HEK293 (cell line): Measurements from ENCODE around the gene SLC28A3.

ENCODE experiments used
- TCF7L2 ChIP-seq: IDR thresholded peaks from 2 replicates; pipeline ENCODE4 v1.6.1; 2011; ENCODE audit warnings: low read depth, mild to moderate bottlenecking, inconsistent platforms, low read length, moderate library complexity, borderline replicate concordance
- TSHZ1 ChIP-seq: fragments of 450-650 bp; formaldehyde crosslinking; IDR thresholded peaks from 2 replicates; pipeline ENCODE4 v1.5.1; 2016; ENCODE audit warnings: missing biosample characterization, missing genetic modification characterization, borderline replicate concordance
- ZNF114 ChIP-seq: fragments of 450-650 bp; formaldehyde crosslinking; IDR thresholded peaks from 2 replicates; pipeline ENCODE4 v1.5.0; 2017; ENCODE audit warnings: missing biosample characterization, missing genetic modification characterization
- ZNF214 ChIP-seq: fragments of 450-650 bp; formaldehyde crosslinking; IDR thresholded peaks from 2 replicates; pipeline ENCODE4 v1.5.1; 2017; ENCODE audit warnings: missing biosample characterization, mild to moderate bottlenecking, missing genetic modification characterization, borderline replicate concordance
- ZNF24 ChIP-seq: fragments of 450-650 bp; formaldehyde crosslinking; IDR thresholded peaks from 2 replicates; pipeline ENCODE4 v1.5.1; 2016; ENCODE audit warnings: missing biosample characterization, missing genetic modification characterization
- ZNF580 ChIP-seq: fragments of 450-650 bp; formaldehyde crosslinking; IDR thresholded peaks from 2 replicates; pipeline ENCODE4 v1.5.1; 2016; ENCODE audit warnings: missing biosample characterization, missing genetic modification characterization
- ZNF777 ChIP-seq: fragments of 450-650 bp; formaldehyde crosslinking; IDR thresholded peaks from 2 replicates; pipeline ENCODE4 v1.5.1; 2017; ENCODE audit warnings: missing biosample characterization, missing genetic modification characterization, borderline replicate concordance
- TF ChIP-seq, protein P1 (sequence below): fragments of 450-650 bp; formaldehyde crosslinking; IDR thresholded peaks from 2 replicates; pipeline ENCODE4 v1.5.1; 2016; ENCODE audit warnings: missing biosample characterization, missing genetic modification characterization

DNA sequence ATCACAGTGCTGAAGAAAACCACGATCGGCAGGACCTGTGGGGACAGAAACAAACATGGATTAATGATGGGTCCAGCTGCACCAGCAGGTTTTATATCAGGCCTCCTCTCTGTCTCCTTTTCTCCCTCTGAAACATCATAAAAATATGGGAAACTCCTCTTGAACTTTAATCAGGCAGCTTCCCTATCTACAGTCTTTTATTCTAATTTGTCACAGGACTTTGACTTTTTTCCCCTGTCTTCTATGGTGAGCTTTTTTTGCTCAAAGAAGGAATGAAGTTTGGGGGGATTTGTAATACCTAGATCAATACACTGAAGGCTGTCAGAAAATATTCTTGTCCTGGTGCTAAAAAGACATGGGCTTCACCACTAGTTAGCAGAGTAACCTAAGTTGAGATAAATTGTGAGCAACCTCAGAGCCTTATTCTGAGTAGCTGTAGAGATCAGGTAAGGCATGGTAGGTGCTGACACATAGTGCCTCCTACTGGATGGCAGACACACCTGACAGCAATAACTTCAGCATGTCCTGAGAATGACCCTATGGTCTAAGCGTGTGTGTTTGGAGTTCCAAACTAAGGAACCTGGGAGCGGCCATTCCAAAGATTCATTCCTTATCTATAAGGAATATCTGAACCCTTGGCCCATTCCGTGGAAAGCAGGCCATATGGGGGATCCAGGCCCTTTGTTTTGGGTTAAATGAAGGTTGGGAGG is 46.2 kb downstream of the SLC28A3 start:
- TF ChIP-seq, protein P1, sequence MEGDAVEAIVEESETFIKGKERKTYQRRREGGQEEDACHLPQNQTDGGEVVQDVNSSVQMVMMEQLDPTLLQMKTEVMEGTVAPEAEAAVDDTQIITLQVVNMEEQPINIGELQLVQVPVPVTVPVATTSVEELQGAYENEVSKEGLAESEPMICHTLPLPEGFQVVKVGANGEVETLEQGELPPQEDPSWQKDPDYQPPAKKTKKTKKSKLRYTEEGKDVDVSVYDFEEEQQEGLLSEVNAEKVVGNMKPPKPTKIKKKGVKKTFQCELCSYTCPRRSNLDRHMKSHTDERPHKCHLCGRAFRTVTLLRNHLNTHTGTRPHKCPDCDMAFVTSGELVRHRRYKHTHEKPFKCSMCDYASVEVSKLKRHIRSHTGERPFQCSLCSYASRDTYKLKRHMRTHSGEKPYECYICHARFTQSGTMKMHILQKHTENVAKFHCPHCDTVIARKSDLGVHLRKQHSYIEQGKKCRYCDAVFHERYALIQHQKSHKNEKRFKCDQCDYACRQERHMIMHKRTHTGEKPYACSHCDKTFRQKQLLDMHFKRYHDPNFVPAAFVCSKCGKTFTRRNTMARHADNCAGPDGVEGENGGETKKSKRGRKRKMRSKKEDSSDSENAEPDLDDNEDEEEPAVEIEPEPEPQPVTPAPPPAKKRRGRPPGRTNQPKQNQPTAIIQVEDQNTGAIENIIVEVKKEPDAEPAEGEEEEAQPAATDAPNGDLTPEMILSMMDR, result no peak
- no peak for TF ChIP-seq ZNF777 (tag by site-specific recombination)
- no peak for TF ChIP-seq TSHZ1 (tag by site-specific recombination)
- no peak for TF ChIP-seq ZNF24 (tag by site-specific recombination)
- TF ChIP-seq ZNF580 (tag by site-specific recombination), result no peak
- no peak for TF ChIP-seq ZNF214 (tag by site-specific recombination)
- TF ChIP-seq TCF7L2, result no peak
- TF ChIP-seq ZNF114 (tag by site-specific recombination), result no peak
